Esophagus squamous epithelium (tissue), 5 donors: Measurements from ENCODE around the gene BAZ2B. TPM values are rescaled to one million over a fixed set of nuclear protein-coding genes. Genes with fewer than 3 reads are reported as not detected.

ENCODE experiments used
- DNase-seq: peaks from one replicate; lab custom pipeline; 2025; lab: John Stamatoyannopoulos, UW
- H3K27ac ChIP-seq, 4 donors: fragments of 200-600 bp; sonication (generic); one replicate each; pipeline ENCODE4 v1.5.1; 2016 to 2019; ENCODE audit warnings: mild to moderate bottlenecking in 1 of 4
- H3K27me3 ChIP-seq, 4 donors: fragments of 200-600 bp; sonication (generic); 1 replicate in 3 of 4; 2 replicates in 1 of 4; pipeline versions ENCODE4 v1.5.1 to v1.6.0; 2017 to 2021; ENCODE audit warnings: antibody characterized with exemption in 1 of 4
- H3K36me3 ChIP-seq, 3 donors: fragments of 200-600 bp; sonication (generic); one replicate each; pipeline ENCODE4 v1.5.1; 2016 to 2019
- H3K4me1 ChIP-seq, 3 donors: fragments of 200-600 bp; sonication (generic); one replicate each; pipeline ENCODE4 v1.5.1; 2017 to 2019
- H3K4me3 ChIP-seq, 4 donors: fragments of 200-600 bp; sonication (generic); 1 replicate in 3 of 4; 2 replicates in 1 of 4; pipeline ENCODE4 v1.5.1; 2016 to 2019; ENCODE audit warnings: mild to moderate bottlenecking in 2 of 4, moderate library complexity in 1 of 4
- H3K9me3 ChIP-seq, 3 donors: fragments of 200-600 bp; sonication (generic); one replicate each; pipeline ENCODE4 v1.5.1; 2016 to 2019
- CTCF ChIP-seq, 6 experiments: fragments of 450-650 bp in 4 of 6; fragments of 200-600 bp in 2 of 6; sonication (generic) in 2 of 6; IDR thresholded peaks; one replicate each; pipeline ENCODE4 v1.5.1; 2016 to 2019; ENCODE audit warnings: antibody characterized with exemption in 6 of 6, mild to moderate bottlenecking in 4 of 6, moderate library complexity in 4 of 6
- POLR2A ChIP-seq, 4 donors: fragments of 450-650 bp; IDR thresholded peaks; one replicate each; pipeline ENCODE4 v1.6.1; 2017; ENCODE audit warnings: antibody characterized with exemption in 4 of 4, mild to moderate bottlenecking in 4 of 4, moderate library complexity in 3 of 4
- WGBS, 2 donors: methylation state at CpG; one replicate each; pipeline ENCODE4 v1.1.5; 2018; 5-methylcytosine and 5-hydroxymethylcytosine counted together
- intact Hi-C: fragments of 100-400 bp; cut with DNase I; formaldehyde crosslinking; loops from one replicate; pipeline ENCODE4 v1.15.0; 2022
- total RNA-seq, 4 donors: library from RNA; depleted of rRNA; stranded (reverse); fragments of >200 nt; gene quantifications; one replicate each; pipeline ENCODE4 v1.1.0, GENCODE V29; 2016
- donor health status: DM: yes; HTN: yes; CAD: no.

BAZ2B gene
- total RNA-seq, 4 donors from 2014 or later: 41.6 to 94.6 (median 54.1) TPM

DNA sequence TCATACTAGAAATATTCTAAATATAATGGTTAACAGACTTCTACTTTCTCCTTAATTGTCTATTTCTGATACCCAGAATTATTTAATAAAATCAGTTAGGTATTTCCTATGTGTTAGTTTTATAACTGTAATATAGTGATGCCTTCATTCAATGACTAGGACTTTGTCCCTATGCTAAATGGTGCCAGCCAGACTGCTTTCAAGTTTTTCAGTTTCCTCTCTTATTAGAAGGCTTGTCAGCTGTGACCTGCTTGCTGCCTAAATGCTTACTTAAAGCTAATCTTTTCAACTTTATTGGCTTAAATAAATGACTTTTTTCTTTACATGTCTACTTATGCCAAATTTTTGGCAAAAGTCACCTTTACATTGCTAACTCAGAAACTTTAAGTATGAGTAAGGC is 30.7 kb downstream of the BAZ2B start:
- no peak for DNase-seq
- no peaks in the 10 kb centered on the region for H3K27me3 ChIP-seq
- no peaks in the 10 kb centered on the region for H3K9me3 ChIP-seq
- H3K4me3 ChIP-seq: no peak overlapping the region
- peak overlapping the region in 1 of 4 donors; percentile 46 for H3K27ac ChIP-seq
- peaks cover 0 to 21% (median 0%) of the 10 kb centered on the region in 3 donors for H3K4me1 ChIP-seq
- H3K36me3 ChIP-seq: peaks cover 0 to 22% (median 0%) of the 10 kb centered on the region in 3 donors
- TF ChIP-seq POLR2A (IDR thresholded peaks at IDR 0.05) (no peak), CTCF (IDR thresholded peaks at IDR 0.05) (no peak)
- intact Hi-C loops: no loop called here

DNA sequence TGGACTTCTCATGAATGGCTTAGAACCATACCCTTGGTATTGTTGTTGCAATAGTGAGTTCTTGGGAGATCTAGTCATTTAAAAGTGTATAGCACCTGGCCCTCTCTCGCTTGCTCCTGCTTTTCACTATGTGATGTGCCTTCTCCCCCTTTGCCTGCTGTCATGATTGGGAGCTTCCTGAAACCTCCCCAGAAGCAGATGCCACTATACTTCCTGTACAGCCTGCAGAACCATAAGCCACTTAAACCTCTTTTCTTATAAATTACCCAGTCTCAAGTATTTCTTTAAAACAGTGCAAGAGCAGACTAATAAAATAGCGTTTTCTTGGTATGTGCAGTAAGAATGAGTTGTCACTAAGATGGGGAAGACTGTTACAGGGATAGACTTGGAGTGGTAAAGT is 31.6 kb downstream of the BAZ2B start:
- Histone ChIP-seq H3K36me3 (peaks cover 0 to 22% (median 0%) of the 10 kb centered on the region in 3 donors), H3K9me3 (no peaks in the 10 kb centered on the region), H3K27me3 (no peaks in the 10 kb centered on the region), H3K4me3 (no peak overlapping the region), H3K4me1 (peaks cover 0 to 21% (median 0%) of the 10 kb centered on the region in 3 donors), H3K27ac (no peak overlapping the region)
- TF ChIP-seq CTCF (IDR thresholded peaks at IDR 0.05) (no peak), POLR2A (IDR thresholded peaks at IDR 0.05) (no peak)
- 81 to 93% methylated on average over 2 of the region's 2 CpGs for WGBS, 2 donors
- intact Hi-C loops: no loop called here
- DNase-seq: no peak

DNA sequence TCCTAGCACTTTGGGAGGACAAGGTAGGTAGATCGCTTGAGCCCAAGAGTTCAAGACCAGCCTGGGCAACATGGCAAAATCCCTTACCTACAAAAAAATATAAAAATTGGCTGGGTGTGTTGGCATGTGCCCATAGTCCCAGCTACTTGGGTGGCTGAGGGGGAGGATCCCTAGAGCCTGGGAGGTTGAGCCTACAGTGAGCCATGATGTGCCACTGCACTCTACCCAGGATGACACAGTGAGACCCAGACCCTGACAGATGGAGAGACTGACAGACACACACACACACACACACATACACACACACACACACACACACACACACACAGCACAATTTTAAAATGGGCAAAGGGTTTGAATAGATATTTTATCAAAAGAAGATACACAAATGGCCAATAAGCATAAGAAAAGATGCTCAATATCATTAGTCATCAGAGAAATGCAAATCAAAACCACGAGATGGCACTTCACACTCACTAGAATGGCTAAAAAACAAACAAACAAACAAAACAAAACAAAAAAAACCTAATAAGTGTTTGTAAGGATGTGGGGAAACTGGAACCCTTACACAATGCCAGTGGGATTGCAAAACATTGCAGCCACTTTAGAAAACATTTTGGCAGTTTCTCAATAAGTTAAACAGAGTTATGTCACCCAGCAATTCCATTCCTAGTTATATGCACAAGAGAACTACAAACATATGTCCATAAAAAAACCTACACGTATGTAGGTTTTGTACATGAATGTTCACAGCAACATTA is 42.3 kb downstream of the BAZ2B start:
- DNase-seq: no peak
- TF ChIP-seq CTCF (IDR thresholded peaks at IDR 0.05) (no peak), POLR2A (IDR thresholded peaks at IDR 0.05) (no peak)
- Histone ChIP-seq H3K27ac (no peak overlapping the region), H3K36me3 (no peaks in the 10 kb centered on the region), H3K4me3 (no peak overlapping the region), H3K9me3 (no peaks in the 10 kb centered on the region), H3K27me3 (no peaks in the 10 kb centered on the region), H3K4me1 (peaks cover 0 to 4% (median 0%) of the 10 kb centered on the region in 3 donors)
- 70 to 77% methylated on average over 3 of the region's 3 CpGs for WGBS, 2 donors
- intact Hi-C loops: no loop called here

DNA sequence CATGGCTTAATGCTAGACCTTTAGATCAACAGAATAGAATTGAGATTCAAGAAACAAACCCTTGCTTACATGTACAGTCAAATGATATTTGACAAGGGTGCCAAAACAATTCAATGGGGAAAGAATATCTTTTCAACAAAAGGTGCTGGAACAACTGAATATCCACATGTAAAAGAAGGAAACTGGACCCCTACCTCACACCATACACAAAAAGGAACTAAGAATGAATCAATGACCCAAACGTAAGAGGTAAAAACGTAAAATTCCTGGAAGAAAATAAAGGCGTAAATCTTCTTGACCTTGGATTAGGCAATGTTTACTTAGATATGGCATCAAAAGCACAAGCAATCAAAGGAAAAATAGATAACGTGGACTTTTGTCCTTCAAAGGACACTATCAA is 43.1 kb downstream of the BAZ2B start:
- H3K36me3 ChIP-seq: no peaks in the 10 kb centered on the region
- no peak for TF ChIP-seq POLR2A (IDR thresholded peaks at IDR 0.05)
- TF ChIP-seq CTCF (IDR thresholded peaks at IDR 0.05): no peak
- no peaks in the 10 kb centered on the region for H3K27me3 ChIP-seq
- H3K27ac ChIP-seq: no peak overlapping the region
- intact Hi-C loops: no loop called here
- H3K4me3 ChIP-seq: no peak overlapping the region
- peaks cover 0 to 4% (median 0%) of the 10 kb centered on the region in 3 donors for H3K4me1 ChIP-seq
- 92 to 94% methylated on average over 4 of the region's 4 CpGs for WGBS, 2 donors
- no peak for DNase-seq
- no peaks in the 10 kb centered on the region for H3K9me3 ChIP-seq

DNA sequence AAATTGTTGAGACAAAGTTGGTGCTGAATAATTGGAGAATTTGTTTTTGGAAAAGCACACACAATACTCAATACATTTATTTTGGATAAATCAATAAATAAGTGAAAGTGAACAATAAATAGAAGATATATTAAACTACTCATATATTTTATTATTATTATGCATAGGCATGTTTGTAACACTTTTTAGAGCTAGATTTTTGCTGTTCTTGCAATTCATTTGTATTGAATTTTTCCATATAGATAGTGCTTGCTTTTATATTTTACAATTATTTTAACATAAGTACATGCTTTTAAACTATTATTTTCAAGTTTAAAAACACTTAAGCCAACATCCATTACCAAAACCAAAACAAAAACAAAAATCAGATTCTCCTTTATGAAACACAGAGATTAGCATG is 43.9 kb downstream of the BAZ2B start:
- no peaks in the 10 kb centered on the region for H3K27me3 ChIP-seq
- no peaks in the 10 kb centered on the region for H3K36me3 ChIP-seq
- H3K27ac ChIP-seq: no peak overlapping the region
- no peaks in the 10 kb centered on the region for H3K9me3 ChIP-seq
- H3K4me3 ChIP-seq: no peak overlapping the region
- intact Hi-C loops: no loop called here
- no peak for DNase-seq
- H3K4me1 ChIP-seq: peaks cover 0 to 4% (median 0%) of the 10 kb centered on the region in 3 donors
- TF ChIP-seq POLR2A (IDR thresholded peaks at IDR 0.05): no peak
- TF ChIP-seq CTCF (IDR thresholded peaks at IDR 0.05): no peak
